GM19328 (cell line): Measurements from ENCODE around the gene CCNG2.

Source experiments
- ATAC-seq: cut with Tn5 transposase; IDR thresholded peaks from one replicate; pipeline ENCODE4 v1.9.1; 2021; ENCODE audit warnings: mild to moderate bottlenecking, moderate library complexity; ENCODE audit not compliant: unreplicated experiment

The CCNG2 gene

GRCh38 chr4:77199701-77200100, 42.7 kb downstream of the CCNG2 start:
- no peak for ATAC-seq

GRCh38 chr4:77201343-77201742, 44.3 kb downstream of the CCNG2 start:
- ATAC-seq = no peak

GRCh38 chr4:77201857-77202256, 44.9 kb downstream of the CCNG2 start:
- ATAC-seq = no peak

- ATAC-seq = no peak
These were observed 45.5 kb downstream of the CCNG2 start for GRCh38 chr4:77202491-77202890.

GRCh38 chr4:77203380-77204197, 46.6 kb downstream of the CCNG2 start:
- peak; percentile 66 for ATAC-seq

GRCh38 chr4:77204621-77205020, 47.6 kb downstream of the CCNG2 start:
- no peak for ATAC-seq

GRCh38 chr4:77209012-77209411, 52.0 kb downstream of the CCNG2 start:
- no peak for ATAC-seq

GRCh38 chr4:77209936-77210335, 52.9 kb downstream of the CCNG2 start:
- no peak for ATAC-seq

- no peak for ATAC-seq
These were observed 58.1 kb downstream of the CCNG2 start for GRCh38 chr4:77215107-77215506.

GRCh38 chr4:77217526-77217925, 60.5 kb downstream of the CCNG2 start:
- ATAC-seq = no peak

GRCh38 chr4:77219266-77219665, 62.3 kb downstream of the CCNG2 start:
- no peak for ATAC-seq
